ENCODE measurements around the gene OS9.

Gene OS9

DNA sequence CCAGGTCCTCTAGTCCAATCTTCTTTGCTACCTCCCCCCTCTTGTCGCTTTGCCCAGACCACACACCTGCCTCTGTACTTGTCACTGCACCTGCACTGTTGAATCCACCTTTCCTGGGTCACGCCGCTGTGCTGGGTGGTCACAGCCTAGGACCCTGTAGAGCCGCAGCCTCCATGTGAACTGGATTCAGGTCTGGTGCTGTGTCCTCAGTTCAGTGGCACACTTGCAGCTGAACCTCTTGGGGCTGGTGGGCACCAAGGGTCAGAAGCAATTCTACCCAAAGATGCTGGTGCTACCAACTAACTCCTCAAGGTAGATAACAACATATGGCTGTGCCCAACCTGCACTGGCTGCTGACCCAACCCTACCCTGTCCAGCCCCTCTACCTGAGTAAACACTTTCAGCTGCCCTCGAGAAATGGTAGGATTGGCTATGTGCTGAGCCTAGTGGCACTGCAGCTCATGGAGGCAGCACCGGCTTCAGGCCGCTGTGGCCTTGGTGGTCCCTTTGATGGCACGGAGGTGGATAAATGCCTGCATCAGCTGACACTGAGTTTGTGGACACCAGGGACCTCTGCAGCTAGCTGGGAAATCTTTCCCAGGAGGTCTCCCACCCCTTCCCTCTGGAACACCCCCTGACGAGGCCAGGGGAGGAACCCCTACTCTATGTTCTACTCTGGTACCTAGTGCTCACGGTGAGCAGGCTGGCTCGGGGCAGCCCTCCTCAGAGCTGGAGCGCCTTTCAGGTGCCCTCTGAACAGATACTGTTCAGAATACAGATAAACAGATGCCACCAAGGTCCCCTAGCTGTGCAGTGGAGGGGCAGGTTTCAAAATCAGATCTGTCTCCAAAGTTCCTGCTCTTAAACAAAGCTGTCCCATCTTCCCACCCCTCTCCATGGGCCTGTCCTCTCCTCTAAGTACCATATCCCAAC, 30.3 kb downstream of the OS9 start:
- DNase-seq, result no peak

DNA sequence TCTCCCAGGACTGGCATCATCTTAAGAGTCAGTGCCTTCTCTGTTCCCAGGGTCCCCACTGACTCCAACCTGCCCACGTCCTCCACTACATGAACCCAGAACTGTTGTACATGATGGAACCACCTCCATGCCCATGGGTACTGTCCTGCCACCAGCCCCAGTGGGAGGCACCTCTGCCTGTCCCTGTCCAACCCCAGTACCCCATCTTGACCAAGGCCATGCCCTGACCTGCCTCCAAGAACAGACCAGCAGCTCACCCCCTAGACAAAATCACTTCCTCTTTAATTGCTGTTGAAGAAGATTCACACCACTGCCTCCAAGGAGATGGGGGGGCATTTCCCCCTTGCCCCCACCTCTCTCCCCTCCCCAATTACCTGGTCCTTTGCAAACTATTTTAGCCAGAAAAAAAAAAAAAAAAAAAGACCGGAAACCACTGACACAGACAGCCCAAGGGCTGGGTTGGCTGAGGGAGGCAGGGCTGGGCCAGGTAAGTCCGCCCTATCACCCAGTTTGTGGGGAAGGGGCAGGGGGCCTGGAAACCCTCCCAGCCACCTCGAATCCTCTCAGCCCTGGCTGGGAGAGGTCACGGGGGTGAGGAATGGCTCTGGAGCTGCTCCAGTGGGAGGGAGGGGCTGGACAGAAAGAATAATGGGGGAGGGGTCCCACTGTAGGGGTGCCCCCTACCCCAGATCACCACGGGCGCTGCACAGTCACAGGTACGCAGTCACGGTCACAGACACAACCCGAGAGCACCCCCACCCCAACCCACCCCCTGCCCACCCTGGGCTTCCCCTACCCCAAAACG, 31.2 kb downstream of the OS9 start:
- no peak for DNase-seq

DNA sequence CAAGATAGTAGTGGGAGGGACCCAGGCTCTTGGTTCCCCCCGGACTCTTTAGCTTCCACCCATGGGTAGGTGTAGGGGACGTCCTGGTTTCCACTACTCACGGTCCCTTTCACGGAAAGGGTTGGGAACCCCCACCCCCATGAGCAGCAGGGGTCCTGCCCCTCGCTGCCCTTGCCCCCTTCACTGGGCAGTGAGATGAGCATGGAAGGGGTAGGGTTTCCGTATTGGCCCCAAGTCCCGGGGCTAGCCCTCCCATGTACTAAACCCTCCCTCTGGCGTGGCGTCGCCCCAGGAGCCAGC, 31.9 kb downstream of the OS9 start:
- no peak for DNase-seq

- DNase-seq, result peak in 2 of 6 experiments; percentile 7 to 23
Measured at GRCh38 chr12:57726151-57726883, 32.4 kb downstream of the OS9 start.

DNA sequence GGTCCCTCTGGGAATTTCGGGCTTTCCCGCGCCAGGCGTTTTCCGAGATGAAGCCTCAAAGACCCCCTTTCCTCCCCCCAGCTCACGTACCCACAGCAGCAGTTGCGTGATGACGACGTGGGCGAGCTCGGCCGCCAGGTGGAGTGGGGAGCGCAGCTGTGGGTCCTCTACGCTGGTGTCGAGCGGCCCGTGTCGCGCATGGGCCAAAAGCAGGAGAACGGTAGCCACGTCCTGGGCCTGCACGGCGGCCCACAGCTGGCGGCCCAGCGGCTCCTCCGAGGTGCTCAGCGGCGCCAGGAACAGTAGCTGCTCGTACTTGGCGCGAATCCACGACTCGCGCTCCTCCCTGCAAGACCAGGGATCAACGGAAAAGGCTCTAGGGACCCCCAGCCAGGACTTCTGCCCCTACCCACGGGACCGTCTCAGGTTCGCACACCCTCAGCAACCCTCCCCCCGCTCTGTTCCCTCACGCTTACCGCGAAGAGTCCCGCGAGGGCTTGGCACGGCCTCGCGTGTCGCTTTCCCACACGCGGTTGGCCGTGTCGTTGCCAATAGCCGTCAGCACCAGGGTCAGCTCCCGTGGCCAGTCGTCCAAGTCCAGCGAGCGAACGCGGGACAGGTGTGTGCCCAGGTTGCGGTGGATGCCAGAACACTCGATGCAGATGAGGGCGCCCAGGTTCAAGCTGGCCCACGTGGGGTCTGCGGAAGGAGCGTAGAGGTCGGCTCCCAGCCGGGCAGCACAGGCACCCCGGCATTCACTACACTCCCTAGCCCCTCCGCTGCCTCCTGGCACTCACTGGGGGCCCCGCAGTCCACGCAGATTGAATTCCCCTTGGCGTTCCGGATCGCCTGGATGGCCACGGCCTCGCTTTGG, 33.2 kb downstream of the OS9 start:
- DNase-seq, result no peak

- no peak for DNase-seq
Measured at GRCh38 chr12:57727758-57728395, 33.9 kb downstream of the OS9 start.

DNA sequence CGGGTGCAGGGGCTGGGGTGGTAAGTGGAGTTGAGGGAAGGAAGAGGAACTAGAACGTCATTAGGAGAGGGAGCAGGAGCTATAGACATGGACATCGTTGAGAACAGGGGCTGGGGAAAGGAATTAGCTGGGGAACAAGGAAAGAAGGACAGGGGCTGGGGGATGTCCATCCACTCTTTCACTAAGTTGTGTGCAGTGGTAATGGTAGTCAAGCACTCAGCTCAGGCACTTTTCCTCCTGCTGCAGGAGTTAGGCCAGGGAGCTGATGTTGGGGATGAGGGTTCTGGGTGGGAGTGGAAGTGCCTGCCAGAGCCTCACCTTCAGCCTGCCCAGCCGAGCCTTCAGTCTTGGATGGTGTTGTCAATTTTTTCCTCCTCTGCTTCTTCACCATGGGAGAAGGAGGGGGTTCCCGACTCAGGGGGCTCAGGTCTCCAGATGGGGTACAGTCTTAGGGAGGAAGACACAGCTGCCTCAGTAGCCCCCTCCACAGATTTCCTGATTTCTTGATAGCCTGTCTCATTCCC, 35.5 kb downstream of the OS9 start:
- DNase-seq, result no peak

DNA sequence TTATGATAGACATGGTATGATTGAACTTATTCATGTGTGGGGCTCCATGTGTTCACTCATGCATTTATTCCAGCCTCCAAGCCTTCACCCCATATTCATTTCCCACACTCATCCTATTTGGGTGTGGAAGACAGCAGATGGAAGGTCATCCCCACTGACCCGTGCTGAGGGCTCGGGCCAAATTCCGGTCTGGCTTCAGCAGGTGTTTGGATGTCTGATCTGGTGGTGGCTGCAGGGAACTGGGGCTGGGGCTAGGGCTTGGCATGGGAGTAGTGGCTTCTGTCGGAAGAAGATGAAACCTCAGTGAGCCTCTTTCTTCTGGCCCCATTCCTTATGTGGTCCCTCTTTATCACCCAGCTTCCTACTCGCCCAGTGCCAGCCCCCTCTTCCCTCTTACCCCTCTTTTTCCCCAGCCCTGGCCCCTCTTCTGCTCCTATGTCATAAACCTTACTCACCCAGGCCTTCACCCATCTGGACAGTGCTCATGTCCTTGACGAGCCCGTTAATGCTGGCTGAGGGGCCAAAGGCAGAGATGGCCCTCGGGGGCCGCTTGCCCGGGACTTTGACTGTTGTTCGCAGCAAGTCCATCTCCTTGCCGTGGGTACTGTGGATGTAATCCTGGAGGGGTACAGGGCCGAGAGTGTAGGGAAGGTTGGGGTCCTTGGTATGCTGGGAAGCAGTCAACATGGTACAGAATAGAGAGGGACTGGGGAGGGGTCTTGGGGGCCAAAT, 36.6 kb downstream of the OS9 start:
- DNase-seq, result no peak

DNA sequence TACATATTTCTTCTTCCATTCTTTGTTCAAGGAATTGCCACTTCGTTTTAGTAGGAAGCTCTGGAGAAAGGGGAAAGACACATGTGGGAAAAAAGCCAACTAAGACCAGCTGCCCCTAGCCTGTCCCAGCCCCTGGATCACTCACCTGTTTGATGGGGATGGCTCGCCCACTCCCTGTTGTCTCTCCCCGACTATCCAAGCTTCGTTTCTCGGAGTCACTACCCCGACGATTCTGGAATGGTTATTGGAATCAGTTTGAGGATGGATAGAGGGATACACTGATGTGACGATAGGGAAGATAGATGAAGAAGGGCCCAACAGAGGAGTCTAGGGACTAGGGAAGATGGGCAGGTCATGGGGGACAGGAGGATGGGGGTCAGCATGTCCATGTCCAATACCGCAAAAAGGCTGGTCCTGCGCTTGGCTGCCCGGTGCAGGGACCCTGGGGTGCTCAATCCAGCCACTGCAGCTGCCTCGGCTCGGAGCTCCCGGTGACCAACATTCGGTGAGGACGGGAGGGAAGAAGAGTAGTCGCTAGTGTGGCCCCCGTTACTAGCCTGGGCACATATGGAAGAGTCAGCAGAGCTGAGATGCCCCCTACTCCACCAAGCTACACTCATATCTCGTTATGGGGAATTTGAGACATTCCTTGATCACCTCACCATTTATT, 37.6 kb downstream of the OS9 start:
- DNase-seq, result no peak

DNA sequence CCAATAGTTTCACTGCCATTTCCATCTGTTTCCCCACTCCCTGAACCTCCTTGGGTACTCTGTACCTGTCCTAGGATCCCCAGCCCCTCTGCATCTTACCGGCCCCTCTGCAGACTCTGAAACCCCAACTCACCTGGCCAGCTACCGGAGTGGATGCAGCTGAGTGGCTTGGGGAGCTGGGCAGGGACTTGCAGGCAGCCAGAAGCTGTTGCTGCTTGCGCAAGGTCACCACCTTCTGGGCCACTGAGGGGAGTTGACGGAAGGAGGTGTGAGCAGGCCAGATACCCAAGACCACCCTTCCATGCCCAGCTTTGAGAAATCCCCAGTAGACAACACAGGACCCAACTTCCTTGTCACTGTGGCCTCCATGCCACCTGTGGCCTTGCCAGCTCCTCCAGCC, 38.3 kb downstream of the OS9 start:
- no peak for DNase-seq

GRCh38 chr12:57732726-57733593, 39.0 kb downstream of the OS9 start:
- no peak for DNase-seq

- DNase-seq, result no peak
Measured at GRCh38 chr12:57733928-57734327, 40.0 kb downstream of the OS9 start.

DNA sequence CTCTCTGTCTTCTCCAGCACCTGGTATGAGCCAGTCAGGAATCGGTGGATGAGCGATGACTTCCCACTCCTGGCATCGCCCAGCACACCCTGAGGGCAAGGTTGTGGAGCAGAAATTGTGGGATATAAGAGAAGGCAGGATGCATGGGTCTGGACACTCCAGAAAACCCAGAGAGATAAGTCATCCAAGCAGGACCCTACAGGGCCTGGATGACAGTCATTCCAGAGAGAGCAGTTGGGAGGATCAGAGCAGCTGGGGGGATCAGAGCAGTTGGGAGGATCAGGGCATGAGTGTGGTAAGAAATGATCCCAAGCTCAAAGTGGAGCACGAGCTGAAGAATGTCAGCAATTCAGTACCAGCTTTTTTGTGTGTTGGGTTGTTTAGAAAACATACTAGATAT, 40.7 kb downstream of the OS9 start:
- no peak for DNase-seq

DNA sequence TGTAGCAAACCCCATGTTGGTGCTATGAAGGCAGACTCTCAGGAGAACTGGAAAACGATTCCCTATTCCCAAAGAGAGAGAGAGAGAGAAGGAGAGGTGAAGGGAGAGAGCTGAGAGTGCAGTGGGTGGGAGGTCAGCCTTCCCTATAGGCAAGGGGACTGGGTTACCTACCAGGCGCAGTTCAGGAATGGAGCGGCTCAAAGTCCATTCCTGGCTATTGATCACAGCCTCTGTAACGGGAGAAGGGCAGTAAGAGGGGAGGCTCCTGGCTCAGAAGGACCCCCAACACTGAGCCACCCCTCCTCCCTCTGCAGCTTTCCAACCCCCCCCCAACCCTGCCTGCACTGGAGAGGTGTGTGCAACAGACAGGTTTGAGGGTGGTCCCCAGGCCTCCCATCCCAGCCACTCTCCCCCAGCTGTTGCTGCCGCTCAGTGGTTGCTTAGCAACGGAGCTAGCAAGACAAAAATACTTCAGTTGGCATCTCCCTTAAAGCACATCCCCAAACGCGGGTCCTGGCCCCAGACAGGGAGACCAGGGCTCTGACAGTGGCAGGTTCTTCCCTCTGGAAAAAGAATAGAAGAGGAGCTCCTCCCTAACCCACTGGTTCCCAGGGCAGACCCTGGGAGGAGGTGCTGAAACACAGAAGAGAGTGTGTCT, 41.4 kb downstream of the OS9 start:
- DNase-seq, result no peak

DNA sequence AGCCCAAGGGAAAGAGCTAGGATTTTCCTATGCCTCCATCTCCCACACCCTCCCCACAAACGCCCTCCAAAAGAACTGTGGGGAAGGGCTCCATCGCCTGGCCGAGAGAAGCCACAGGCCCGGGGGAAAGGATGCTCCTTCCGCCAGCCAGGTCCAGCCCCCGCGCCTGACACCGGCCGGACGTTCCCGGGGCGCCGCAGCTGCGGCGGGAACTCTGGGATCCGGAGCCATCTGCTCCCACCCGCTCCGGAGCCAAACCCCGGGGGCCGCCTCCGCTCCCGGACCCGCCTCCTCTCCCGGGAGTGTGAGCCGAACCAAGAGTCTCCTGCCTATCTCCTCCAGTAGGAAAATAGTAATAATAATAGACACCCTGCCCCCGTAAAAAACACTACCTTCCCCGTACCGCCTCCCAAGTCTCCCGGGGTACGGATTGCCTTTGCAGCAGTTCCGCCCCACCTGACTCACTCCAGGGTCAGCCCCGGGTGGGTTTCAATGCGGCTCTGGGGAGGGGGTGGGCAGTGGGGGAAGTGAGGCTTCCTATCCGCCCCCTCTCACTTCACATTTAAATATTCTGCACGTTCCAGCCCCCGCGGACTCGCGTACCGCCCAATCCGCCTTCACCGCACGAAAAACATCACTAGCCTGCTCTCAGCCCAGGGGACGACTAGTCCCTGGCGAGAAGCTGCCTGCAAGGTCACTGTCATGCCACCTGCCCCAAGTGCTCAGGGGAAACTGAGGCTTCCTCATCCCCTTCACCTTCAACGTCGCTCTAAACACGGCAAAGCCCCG, 42.2 kb downstream of the OS9 start:
- no peak for DNase-seq

DNA sequence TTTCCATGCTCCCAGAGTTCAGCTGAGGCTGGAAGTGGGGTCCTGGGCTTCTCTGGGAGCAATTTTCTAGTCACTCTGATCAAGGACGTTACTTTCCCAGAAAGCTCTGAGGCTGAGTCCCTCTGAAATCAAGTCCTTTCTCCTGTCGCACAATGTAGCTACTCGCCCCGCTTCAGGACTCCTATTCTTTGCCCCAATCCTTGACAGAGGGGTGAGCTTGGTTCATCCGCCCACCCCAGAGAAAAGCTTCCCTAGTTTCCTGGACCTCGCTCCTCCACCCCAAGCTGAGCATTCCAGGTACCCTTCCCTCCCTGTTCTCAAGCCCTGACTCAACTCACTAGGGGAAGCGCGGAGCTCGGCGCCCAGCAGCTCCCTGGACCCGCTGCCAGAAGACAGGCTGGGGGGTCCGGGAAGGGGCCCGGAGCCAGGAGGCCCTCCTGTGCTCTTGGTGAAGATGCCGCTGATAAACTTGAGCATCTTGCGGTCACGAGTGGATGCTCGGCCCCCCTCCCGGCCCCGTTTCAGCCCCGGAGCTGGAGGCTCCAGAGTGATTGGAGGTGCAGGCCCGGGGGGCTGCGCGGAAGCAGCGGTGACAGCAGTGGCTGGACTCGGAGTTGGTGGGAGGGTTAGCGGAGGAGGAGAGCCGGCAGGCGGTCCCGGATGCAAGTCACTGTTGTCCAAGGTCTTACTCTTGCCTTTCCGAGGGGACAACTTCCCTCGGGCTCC, 43.0 kb downstream of the OS9 start:
- no peak for DNase-seq

All from stimulated activated naive CD4-positive, alpha-beta T cell (primary cell).